IMR-90 (cell line): ENCODE data around the gene ARFGEF3. TPM values are rescaled to one million over a fixed set of nuclear protein-coding genes. Genes with fewer than 3 reads are reported as not detected.

ENCODE experiments used
- ATAC-seq: fragments of 200-7000 bp; cut with Tn5 transposase; 2 replicates; pipeline ENCODE4 v1.9.1; 2020; ENCODE audit warnings: low read depth, mild to moderate bottlenecking, moderate library complexity
- BruUV-seq: library from RNA; stranded (reverse); fragments of 400-500 nt; replicated peaks from 2 replicates; lab custom pipeline; 2021; lab: Mats Ljungman, UMichigan
- CTCF ChIA-PET: fragments of 300-600 bp; formaldehyde crosslinking; extraction: SDS; loops from one replicate; lab custom pipeline; 2021; ENCODE audit warnings: antibody characterized with exemption; lab: Yijun Ruan, JAX
- POLR2A ChIA-PET: fragments of 300-600 bp; sonication (Branson Sonifier 250); formaldehyde crosslinking; loops from one replicate; lab custom pipeline; 2022; ENCODE audit warnings: antibody characterized with exemption; ENCODE audit not compliant: unreplicated experiment; lab: Charles Lee
- DNase-seq: peaks from one replicate; pipeline ENCODE4 v3.0.0; 2013
- H2AFZ ChIP-seq: replicated peaks from 2 replicates; pipeline ENCODE3; 2013; ENCODE audit warnings: low read length, mild to moderate bottlenecking; ENCODE audit not compliant: poor library complexity
- H2AK5ac ChIP-seq: 2 replicates; pipeline ENCODE4 v1.6.1; 2013; ENCODE audit warnings: low read depth, low read length, inconsistent platforms
- H2AK9ac ChIP-seq: replicated peaks from 2 replicates; pipeline ENCODE3; 2013; ENCODE audit warnings: mild to moderate bottlenecking, low read depth, low read length, moderate library complexity; ENCODE audit not compliant: poor library complexity
- H2BK120ac ChIP-seq: 2 replicates; pipeline ENCODE4 v1.6.1; 2013; ENCODE audit warnings: low read depth, low read length, inconsistent platforms
- H2BK15ac ChIP-seq: 3 replicates; pipeline ENCODE4 v1.6.1; 2013; ENCODE audit warnings: low read depth, low read length, inconsistent platforms
- H2BK20ac ChIP-seq: 2 replicates; pipeline ENCODE4 v1.6.1; 2013; ENCODE audit warnings: low read depth, mild to moderate bottlenecking, inconsistent platforms, low read length, moderate library complexity
- H2BK5ac ChIP-seq: 2 replicates; pipeline ENCODE4 v1.6.1; 2013; ENCODE audit warnings: mild to moderate bottlenecking, low read depth, low read length, inconsistent platforms; ENCODE audit not compliant: poor library complexity, severe bottlenecking
- H3K14ac ChIP-seq: replicated peaks from 2 replicates; pipeline ENCODE4 v1.6.1; 2013; ENCODE audit warnings: low read depth, low read length, inconsistent platforms
- H3K18ac ChIP-seq: 2 replicates; pipeline ENCODE4 v1.6.1; 2013; ENCODE audit warnings: low read depth, low read length, control low read depth
- H3K23ac ChIP-seq: 2 replicates; pipeline ENCODE4 v1.6.1; 2013; ENCODE audit warnings: low read depth, low read length, inconsistent platforms
- H3K27ac ChIP-seq: 2 replicates; pipeline ENCODE4 v1.5.1; 2013; ENCODE audit warnings: mild to moderate bottlenecking, control low read depth, low read length; ENCODE audit not compliant: insufficient read depth
- H3K27me3 ChIP-seq: 2 replicates; pipeline ENCODE4 v1.6.1; 2013; ENCODE audit warnings: low read length; ENCODE audit not compliant: control insufficient read depth, insufficient read depth
- H3K36me3 ChIP-seq: 2 replicates; pipeline ENCODE4 v1.6.1; 2013; ENCODE audit warnings: low read length, mixed read lengths; ENCODE audit not compliant: control insufficient read depth, insufficient read depth
- H3K4ac ChIP-seq: 2 replicates; pipeline ENCODE4 v1.6.1; 2013; ENCODE audit warnings: low read depth, low read length, inconsistent platforms
- H3K4me1 ChIP-seq: 2 replicates; pipeline ENCODE4 v1.6.1; 2013; ENCODE audit warnings: low read length, mixed read lengths; ENCODE audit not compliant: control insufficient read depth, insufficient read depth
- H3K4me2 ChIP-seq: 2 replicates; pipeline ENCODE4 v1.6.1; 2013; ENCODE audit warnings: low read depth, mild to moderate bottlenecking, control low read depth, low read length, moderate library complexity
- H3K4me3 ChIP-seq: 2 replicates; pipeline ENCODE4 v1.5.1; 2013; ENCODE audit warnings: low read depth, mild to moderate bottlenecking, control low read depth, low read length, moderate library complexity; ENCODE audit not compliant: insufficient read depth
- H3K56ac ChIP-seq: 2 replicates; pipeline ENCODE4 v1.6.1; 2013; ENCODE audit warnings: low read length, inconsistent platforms; ENCODE audit not compliant: insufficient read depth; ENCODE audit errors: extremely low read depth
- H3K79me1 ChIP-seq, 2 experiments: 2 replicates each; pipeline ENCODE4 v1.6.1; 2013; ENCODE audit warnings: low read length in 2 of 2, inconsistent platforms in 1 of 2, low read depth in 1 of 2
- H3K9ac ChIP-seq: 2 replicates; pipeline ENCODE4 v1.6.1; 2013; ENCODE audit warnings: low read depth, low read length, control low read depth
- H3K9me1 ChIP-seq: 2 replicates; pipeline ENCODE4 v1.6.1; 2013; ENCODE audit warnings: low read length, inconsistent platforms; ENCODE audit not compliant: insufficient read depth
- H3K9me3 ChIP-seq: 2 replicates; pipeline ENCODE4 v1.6.1; 2013; ENCODE audit warnings: low read length; ENCODE audit not compliant: control insufficient read depth, insufficient read depth
- H4K20me1 ChIP-seq: 2 replicates; pipeline ENCODE4 v1.6.1; 2013; ENCODE audit warnings: low read length, inconsistent platforms; ENCODE audit not compliant: insufficient read depth
- H4K5ac ChIP-seq: 2 replicates; pipeline ENCODE4 v1.6.1; 2013; ENCODE audit warnings: mild to moderate bottlenecking, low read depth, low read length, control low read depth
- H4K8ac ChIP-seq, 2 experiments: 2 replicates each; pipeline ENCODE4 v1.6.1; 2013; ENCODE audit warnings: low read depth in 2 of 2, low read length in 2 of 2, control low read depth in 1 of 2, inconsistent platforms in 1 of 2
- H4K91ac ChIP-seq: 2 replicates; pipeline ENCODE4 v1.6.1; 2013; ENCODE audit warnings: low read depth, low read length, inconsistent platforms; ENCODE audit not compliant: insufficient read depth
- CEBPB ChIP-seq: IDR thresholded peaks from 2 replicates; pipeline ENCODE4 v1.6.1; 2012; ENCODE audit warnings: low read depth, low read length, improper control_type of control experiment
- CHD1 ChIP-seq: IDR thresholded peaks from 2 replicates; pipeline ENCODE4 v1.6.1; 2012; ENCODE audit warnings: low read depth, low read length, improper control_type of control experiment
- FOS ChIP-seq: fragments of 150-350 bp; IDR thresholded peaks from 2 replicates; pipeline ENCODE4 v1.6.1; 2016; ENCODE audit warnings: low read depth, low read length
- MAFK ChIP-seq: IDR thresholded peaks from 2 replicates; pipeline ENCODE4 v1.6.1; 2012; ENCODE audit warnings: low read depth, low read length, improper control_type of control experiment
- MXI1 ChIP-seq: IDR thresholded peaks from 2 replicates; pipeline ENCODE4 v1.6.1; 2012; ENCODE audit warnings: low read depth, mild to moderate bottlenecking, low read length, moderate library complexity, borderline replicate concordance
- NFE2L2 ChIP-seq: fragments of 150-350 bp; IDR thresholded peaks from 2 replicates; pipeline ENCODE4 v1.6.1; 2016; ENCODE audit warnings: low read depth, mild to moderate bottlenecking, low read length
- POLR2A ChIP-seq: IDR thresholded peaks from 2 replicates; pipeline ENCODE4 v1.6.1; 2012; ENCODE audit warnings: mild to moderate bottlenecking, low read depth, low read length
- RCOR1 ChIP-seq: IDR thresholded peaks from 2 replicates; pipeline ENCODE4 v1.6.1; 2012; ENCODE audit warnings: mild to moderate bottlenecking, low read length, improper control_type of control experiment; ENCODE audit not compliant: insufficient replicate concordance
- SMC3 ChIP-seq: fragments of 150-350 bp; IDR thresholded peaks from 2 replicates; pipeline ENCODE4 v1.6.1; 2016; ENCODE audit warnings: low read depth, mild to moderate bottlenecking, antibody characterized with exemption, low read length, moderate library complexity
- WGBS, 2 experiments: methylation state at CpG; one replicate each; pipeline versions ENCODE4 v1.1.5 to v1.1.7; 2013; ENCODE audit warnings: missing lambda C conversion rate in 2 of 2; ENCODE audit not compliant: insufficient read length in 1 of 2; ENCODE audit errors: extremely low coverage in 2 of 2; 5-methylcytosine and 5-hydroxymethylcytosine counted together
- dilution Hi-C: fragments of 300-500 bp; cut with HindIII; formaldehyde crosslinking; loops from one replicate; pipeline ENCODE4 v1.14.3; 2018; ENCODE audit warnings: low sequenced_read_pairs; ENCODE audit not compliant: unreplicated experiment
- in situ Hi-C: fragments of 300-500 bp; cut with MboI; formaldehyde crosslinking; loops from 3 replicates; pipeline ENCODE4 v1.14.3; 2019; ENCODE audit warnings: low sequenced_read_pairs, inconsistent platforms, mixed read lengths
- intact Hi-C: fragments of 100-400 bp; cut with micrococcal nuclease; formaldehyde crosslinking; loops from 2 replicates; pipeline ENCODE4 v1.10.0; 2022
- polyA plus RNA-seq, 3 experiments: library from polyadenylated mRNA; depleted of rRNA; stranded (reverse); fragments of >200 nt; gene quantifications; 2 replicates each; pipeline ENCODE4 v1.2.3, GENCODE V29; 2012; ENCODE audit warnings: low replicate concordance in 1 of 3
- total RNA-seq: library from RNA; depleted of rRNA; stranded (reverse); fragments of >200 nt; gene quantifications from 2 replicates; pipeline ENCODE4 v1.2.3, GENCODE V29; 2012
- TF ChIP-seq, protein P1 (sequence below): fragments of 150-350 bp; IDR thresholded peaks from 2 replicates; pipeline ENCODE4 v1.6.1; 2016; ENCODE audit warnings: low read depth, mild to moderate bottlenecking, low read length, moderate library complexity, borderline replicate concordance

Gene ARFGEF3
- total and polyA plus RNA-seq, 2 of the 4 experiments (the other 2 are of a cell fraction) = under 0.01 to 0.02 TPM

DNA sequence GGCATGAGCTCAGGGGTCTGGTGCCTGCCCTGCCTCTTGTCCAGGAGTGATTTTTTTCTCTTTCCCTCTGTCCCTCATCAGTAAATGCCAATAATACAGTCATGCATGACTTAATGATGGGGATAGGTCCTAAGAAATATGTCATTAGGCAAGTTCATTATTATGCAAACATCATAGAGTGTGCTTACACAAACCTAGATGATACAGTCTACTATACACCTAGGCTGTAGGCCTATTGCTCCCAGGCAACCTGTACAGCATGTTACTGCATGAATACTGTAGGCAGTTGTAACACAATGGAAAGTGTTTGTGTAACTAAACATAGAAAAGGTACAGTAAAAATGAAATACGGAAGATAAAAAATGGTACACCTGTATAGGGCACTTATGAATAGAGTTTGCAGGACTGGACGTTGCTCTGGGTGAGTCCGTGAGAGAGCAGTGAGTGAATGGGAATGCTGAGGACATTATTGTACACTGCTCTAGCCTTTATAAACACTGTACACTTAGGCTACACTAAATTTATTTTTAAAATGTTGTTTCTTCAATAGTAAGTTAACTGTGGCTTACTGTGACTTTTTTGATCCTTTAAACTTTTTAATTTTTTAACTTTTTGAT lies 34.5 kb downstream of the ARFGEF3 start:
- H2BK15ac ChIP-seq = no peak overlapping the region
- no peaks in the 10 kb centered on the region for H3K4me1 ChIP-seq
- no peak overlapping the region for H2BK5ac ChIP-seq
- no peak overlapping the region for H2BK20ac ChIP-seq
- H2BK120ac ChIP-seq = no peak overlapping the region
- TF ChIP-seq CHD1 (no peak), CEBPB (no peak), POLR2A (no peak), RCOR1 (no peak), MXI1 (no peak), FOS (no peak), NFE2L2 (no peak), MAFK (no peak), SMC3 (no peak)
- TF ChIP-seq, protein P1, sequence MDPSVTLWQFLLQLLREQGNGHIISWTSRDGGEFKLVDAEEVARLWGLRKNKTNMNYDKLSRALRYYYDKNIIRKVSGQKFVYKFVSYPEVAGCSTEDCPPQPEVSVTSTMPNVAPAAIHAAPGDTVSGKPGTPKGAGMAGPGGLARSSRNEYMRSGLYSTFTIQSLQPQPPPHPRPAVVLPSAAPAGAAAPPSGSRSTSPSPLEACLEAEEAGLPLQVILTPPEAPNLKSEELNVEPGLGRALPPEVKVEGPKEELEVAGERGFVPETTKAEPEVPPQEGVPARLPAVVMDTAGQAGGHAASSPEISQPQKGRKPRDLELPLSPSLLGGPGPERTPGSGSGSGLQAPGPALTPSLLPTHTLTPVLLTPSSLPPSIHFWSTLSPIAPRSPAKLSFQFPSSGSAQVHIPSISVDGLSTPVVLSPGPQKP = no peak
- intact Hi-C loops = no loop called here
- H3K27ac ChIP-seq = no peak overlapping the region
- no TSS peak for BruUV-seq
- dilution Hi-C loops = no loop called here
- no CpG with 5 or more reads among the region's 3 CpGs for WGBS, 2 experiments
- H4K20me1 ChIP-seq = no peaks in the 10 kb centered on the region
- in situ Hi-C loops = no loop called here
- H3K9me1 ChIP-seq = no peaks in the 10 kb centered on the region
- no peak overlapping the region for H3K18ac ChIP-seq
- ChIA-PET CTCF (no interaction called here), POLR2A (no interaction called here)
- H3K9me3 ChIP-seq = no peaks in the 10 kb centered on the region
- H3K4ac ChIP-seq = no peak overlapping the region
- no peak overlapping the region for H3K4me2 ChIP-seq
- H3K36me3 ChIP-seq = no peaks in the 10 kb centered on the region
- H4K8ac ChIP-seq = no peak overlapping the region
- no peak overlapping the region for H4K91ac ChIP-seq
- DNase-seq = no peak
- no peaks in the 10 kb centered on the region for H3K79me1 ChIP-seq
- ATAC-seq = no peak
- no peak overlapping the region for H3K9ac ChIP-seq
- peaks cover 6% of the 10 kb centered on the region for H3K27me3 ChIP-seq
- H2AK9ac ChIP-seq = no peak overlapping the region
- no peak overlapping the region for H4K5ac ChIP-seq
- H3K14ac ChIP-seq = no peak overlapping the region
- no peak overlapping the region for H3K23ac ChIP-seq
- H2AK5ac ChIP-seq = no peak overlapping the region
- no peak overlapping the region for H3K56ac ChIP-seq
- H2AFZ ChIP-seq = no peak overlapping the region
- no peak overlapping the region for H3K4me3 ChIP-seq
